Measurements from ENCODE around the gene GALK2.

GALK2 gene

GRCh38 chr15:49282366-49282765 lies 112.3 kb downstream of the GALK2 start:
- DNase-seq (ENCODE audit: low read depth) = peak; percentile 78

DNA sequence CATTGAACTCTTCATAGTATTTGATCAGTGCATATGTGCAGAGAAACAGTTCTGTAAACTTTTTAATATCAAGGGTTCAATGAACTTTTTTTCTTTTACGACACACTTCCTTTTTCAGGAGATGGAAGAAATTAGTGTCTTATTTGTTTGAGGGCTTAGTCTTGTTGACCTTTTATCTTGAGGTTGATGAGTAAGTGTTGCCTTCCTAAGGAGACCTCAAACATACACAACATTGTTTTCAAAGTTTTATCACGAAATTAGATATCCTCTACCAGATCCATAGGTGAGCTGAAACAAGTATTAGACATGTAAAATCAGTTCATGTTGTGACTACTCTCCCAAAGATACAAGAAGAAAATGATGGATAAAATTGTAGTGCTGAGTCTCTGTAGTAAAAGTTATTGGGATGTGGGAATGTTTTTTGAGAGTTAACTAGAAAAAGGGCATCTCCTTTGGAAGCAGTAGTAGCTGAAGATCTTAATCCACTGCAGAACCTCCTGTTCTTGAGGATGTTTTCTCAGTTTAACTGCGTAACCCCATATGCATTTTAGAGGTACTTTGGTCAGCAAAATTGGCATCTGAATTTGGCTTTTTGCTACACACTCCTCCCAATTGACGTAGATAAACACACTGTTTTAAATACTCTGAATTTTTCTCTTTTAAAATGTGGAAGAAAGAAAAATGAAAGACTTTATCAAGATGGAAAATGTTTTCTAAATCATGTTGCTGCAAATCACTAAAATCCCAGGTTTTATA lies 116.8 kb downstream of the GALK2 start:
- DNase-seq (ENCODE audit: low read depth) = no peak

GRCh38 chr15:49287481-49287880 lies 117.4 kb downstream of the GALK2 start:
- DNase-seq (ENCODE audit: low read depth) = no peak

- DNase-seq (ENCODE audit: low read depth) = no peak
Observed at GRCh38 chr15:49288391-49288790, 118.3 kb downstream of the GALK2 start.

- DNase-seq (ENCODE audit: low read depth) = no peak
Observed at GRCh38 chr15:49290191-49290590, 120.1 kb downstream of the GALK2 start.

GRCh38 chr15:49293941-49294340 lies 123.9 kb downstream of the GALK2 start:
- no peak for DNase-seq (ENCODE audit: low read depth)

DNA sequence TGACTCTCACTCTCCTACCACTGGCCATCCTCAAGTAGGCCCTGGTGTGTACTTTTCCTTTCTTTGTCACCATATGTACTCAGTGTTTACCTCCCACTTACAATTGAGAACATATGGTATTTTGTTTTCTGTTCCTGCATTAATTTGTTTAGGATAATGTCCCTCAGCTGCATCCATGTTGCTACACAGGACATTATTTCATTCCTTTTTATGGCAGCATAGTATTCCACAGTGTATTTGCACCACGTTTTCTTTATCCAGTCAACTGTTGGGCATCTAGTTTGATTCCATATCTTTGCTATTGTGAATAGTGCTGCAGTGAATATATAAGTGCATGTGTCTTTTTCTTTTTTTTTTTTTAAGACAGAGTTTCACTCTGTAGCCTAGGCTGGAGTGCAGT lies 126.2 kb downstream of the GALK2 start:
- DNase-seq (ENCODE audit: low read depth) = no peak

DNA sequence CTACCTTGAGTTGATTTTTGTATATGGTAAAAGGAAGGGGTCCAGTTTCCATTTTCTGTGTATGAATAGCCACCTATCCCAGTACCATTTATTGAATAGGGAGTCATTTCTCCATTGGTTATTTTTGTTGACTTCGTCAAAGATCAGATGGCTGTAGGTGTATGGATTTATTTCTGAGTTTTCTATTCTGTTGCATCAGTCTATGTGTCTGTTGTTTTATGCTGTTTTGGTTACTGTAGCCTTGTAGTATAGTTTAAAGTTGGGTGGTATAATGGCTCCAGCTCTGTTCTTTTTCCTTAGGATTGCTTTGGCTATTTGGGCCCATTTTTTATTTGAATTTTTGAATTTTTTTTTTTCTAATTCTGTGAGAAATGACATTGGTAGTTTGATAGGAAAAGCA lies 127.5 kb downstream of the GALK2 start:
- DNase-seq (ENCODE audit: low read depth) = no peak

GRCh38 chr15:49300856-49301255 lies 130.8 kb downstream of the GALK2 start:
- DNase-seq (ENCODE audit: low read depth) = no peak

DNA sequence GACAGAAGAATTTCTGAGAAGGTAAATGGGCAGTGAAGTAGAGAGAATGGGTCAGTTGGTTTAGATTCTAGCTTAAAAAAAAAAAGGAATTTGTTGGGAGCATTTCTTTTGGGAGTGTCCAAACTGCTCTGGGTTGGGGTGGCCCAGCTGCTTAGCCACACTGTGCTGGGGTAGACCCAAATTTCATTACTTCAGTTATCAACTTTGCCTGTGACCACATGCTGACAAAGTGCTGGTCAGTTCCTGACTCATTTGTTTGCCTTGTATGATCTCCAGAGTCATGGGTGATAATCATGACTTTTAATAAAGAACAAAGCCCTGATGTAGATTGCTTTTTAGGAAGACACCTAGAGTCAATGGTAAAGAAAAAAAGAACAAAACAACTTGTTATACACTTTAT lies 131.5 kb downstream of the GALK2 start:
- no peak for DNase-seq (ENCODE audit: low read depth)

GRCh38 chr15:49303003-49303402 lies 133.0 kb downstream of the GALK2 start:
- DNase-seq (ENCODE audit: low read depth) = no peak

DNA sequence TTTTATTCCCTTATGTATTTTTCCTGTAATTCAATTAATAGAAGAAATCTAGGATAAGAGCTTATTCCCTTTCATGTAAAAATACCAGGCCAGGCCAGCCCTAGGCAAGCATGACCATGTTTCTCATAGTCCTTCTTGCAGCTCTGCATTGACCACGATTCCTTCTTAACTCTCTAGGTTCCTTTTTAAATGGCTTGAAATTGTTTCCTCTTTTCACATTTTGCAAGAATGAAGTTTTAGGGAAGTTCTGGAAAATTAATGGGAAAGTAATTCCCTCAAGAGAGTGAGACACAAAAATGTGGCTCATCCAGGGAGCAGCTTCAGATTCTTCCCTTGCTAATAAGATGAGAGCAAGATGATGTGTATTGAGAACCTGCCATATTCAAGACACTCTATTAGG lies 136.5 kb downstream of the GALK2 start:
- no peak for DNase-seq (ENCODE audit: low read depth)

DNA sequence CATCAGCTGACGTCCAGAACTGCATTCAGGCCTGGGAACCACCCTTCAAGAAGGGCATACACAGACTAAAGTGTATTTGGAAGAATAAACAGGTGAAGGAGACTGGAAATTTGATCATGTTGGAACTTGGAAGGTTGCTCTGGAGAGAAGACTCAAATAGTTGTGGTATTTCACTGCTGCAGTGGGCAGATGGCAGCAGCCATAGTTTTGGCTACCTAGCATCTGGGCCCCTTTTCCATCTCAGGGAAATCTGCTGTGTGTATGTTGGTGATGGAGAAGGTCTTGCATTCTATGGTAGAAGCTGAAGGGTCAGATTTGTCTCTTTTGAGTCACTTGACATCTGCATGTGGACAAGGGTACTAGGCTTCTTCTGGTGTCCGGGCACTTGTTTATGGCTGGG lies 138.6 kb downstream of the GALK2 start:
- no peak for DNase-seq (ENCODE audit: low read depth)

DNA sequence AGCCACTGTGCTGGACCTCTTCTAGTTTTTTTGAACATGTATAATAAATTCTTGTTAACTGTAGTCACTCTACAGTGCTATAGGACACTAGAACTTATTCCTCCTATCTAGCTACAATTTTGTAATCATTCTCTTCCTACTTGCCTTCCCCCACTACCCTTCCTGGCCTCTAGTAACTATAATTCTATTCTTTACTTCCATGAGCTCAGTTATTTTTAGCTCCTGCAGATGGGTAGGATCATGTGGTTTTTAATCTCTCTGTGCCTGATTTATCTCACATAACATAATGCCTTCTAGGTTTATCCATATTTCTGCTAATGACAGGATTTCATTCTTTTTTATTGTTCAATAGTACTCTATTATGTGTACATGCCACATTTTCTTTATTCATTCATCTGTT lies 139.8 kb downstream of the GALK2 start:
- DNase-seq (ENCODE audit: low read depth) = no peak

- peak; percentile 23 for DNase-seq (ENCODE audit: low read depth)
Observed at GRCh38 chr15:49313650-49314049, 143.6 kb downstream of the GALK2 start.

DNA sequence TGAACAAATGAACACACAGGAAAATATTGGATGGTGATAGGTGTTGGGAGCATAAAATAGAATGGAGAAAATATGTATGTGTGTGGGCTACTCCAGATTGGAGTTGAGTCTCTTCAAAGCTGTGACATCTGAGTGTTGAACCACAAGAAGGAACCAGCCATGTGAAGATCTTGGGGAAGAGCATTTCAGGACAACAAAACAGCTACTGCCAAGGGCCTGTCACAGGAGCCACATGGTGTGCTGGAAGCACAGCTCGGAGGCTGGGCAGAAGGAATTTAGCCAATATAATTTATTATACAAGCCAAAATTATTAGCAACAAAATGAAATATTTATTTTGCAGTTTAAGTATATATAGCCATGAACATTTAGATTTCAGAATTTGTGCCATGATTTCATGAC lies 144.7 kb downstream of the GALK2 start:
- no peak for DNase-seq (ENCODE audit: low read depth)

- DNase-seq (ENCODE audit: low read depth) = no peak
Observed at GRCh38 chr15:49315391-49315823, 145.4 kb downstream of the GALK2 start.

GRCh38 chr15:49320351-49320750 lies 150.3 kb downstream of the GALK2 start:
- DNase-seq (ENCODE audit: low read depth) = no peak

DNA sequence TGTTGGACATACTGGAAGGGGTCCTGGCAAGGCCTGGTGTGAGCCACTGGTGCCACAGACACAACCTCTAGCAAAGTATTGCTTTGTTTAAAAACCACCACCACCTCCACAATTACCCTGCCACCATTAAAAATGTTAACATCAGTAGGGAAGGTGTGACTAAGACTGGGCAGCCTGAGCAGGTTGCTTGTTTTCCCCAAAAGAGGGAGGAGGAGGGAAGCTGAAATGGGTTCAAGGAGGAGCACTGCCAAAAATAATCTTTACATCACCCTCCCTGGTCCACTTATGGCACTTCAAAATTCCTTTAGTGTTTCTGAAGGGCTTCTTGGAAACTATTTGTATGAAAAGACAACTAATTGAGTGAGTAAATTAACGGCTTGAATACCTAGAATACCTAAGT lies 153.2 kb downstream of the GALK2 start:
- DNase-seq (ENCODE audit: low read depth) = no peak

DNA sequence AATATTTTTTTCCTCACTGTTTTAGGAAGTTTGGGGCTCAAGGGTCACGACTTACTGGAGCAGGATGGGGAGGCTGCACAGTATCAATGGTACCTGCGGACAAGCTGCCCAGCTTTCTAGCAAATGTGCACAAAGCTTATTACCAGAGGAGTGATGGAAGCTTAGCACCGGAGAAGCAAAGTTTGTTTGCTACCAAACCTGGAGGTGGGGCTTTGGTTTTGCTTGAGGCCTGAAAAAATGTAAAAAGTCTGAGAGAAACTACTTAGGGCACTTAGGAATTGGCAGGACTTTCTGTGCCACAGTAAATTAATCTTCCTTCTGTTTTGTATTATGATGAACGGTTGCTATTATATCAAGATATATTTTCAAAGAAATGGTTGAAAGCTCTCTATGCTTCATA lies 157.9 kb downstream of the GALK2 start:
- DNase-seq (ENCODE audit: low read depth) = no peak

DNA sequence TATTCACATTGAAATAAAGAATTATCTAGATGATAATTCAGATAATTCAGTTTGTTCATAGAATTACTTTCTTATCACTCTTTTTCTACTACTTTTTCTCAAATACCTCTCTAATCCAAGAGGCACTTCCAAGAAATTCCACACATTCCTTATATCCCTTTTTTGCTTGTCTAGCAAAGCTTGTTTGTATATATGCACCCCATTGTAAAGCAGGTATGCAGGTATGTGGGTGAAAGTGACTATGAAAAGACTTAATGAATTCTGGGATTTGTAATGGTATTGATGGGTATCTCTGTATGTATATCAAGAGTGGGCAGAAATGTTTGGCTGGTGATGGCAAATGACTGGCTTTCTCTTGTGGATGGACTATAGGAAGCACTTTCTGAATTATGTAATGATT lies 158.9 kb downstream of the GALK2 start:
- no peak for DNase-seq (ENCODE audit: low read depth)

GRCh38 chr15:49330166-49330565 lies 160.1 kb downstream of the GALK2 start:
- DNase-seq (ENCODE audit: low read depth) = no peak

DNA sequence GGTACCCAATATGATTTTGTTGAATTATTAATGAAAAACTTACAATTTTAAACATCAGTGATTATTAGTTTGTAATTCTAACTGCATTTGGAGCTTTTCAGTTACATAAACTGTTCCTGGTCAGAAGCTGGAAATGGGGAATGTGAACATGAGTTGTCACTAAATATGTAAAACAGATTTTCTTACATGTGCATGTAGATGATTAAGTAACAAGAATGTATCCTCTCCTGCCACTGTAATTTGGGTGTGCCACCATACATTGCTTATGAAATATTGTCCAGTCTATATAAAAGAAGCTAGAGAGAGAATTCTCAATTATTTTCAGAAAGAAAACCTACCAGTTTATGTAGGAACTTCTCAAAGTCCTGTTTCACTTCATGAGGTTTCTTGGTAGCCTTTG lies 161.4 kb downstream of the GALK2 start:
- no peak for DNase-seq (ENCODE audit: low read depth)

- no peak for DNase-seq (ENCODE audit: low read depth)
Observed at GRCh38 chr15:49331951-49332350, 161.9 kb downstream of the GALK2 start.

Measured in HS-27A (cell line).